ENCODE measurements around the gene IL17RD. TPM values are rescaled to one million over a fixed set of nuclear protein-coding genes. Genes with fewer than 3 reads are reported as not detected.
A peak's percentile ranks its signal among the peaks of the same experiment; 100 is the strongest.

The IL17RD gene
- total and polyA plus RNA-seq, 2 donors (not counting 1 experiment from before 2014, with no cell fraction given): 0.05 TPM; not detected in 1

- Mint-ChIP-seq H3K4me1 (peaks cover 2% of the 10 kb centered on the region), H3K9me3 (ENCODE audit: insufficient read depth) (no peaks in the 10 kb centered on the region), H3K27ac (no peak overlapping the region), H3K4me3 (no peak overlapping the region), H3K27me3 (peaks cover 23% of the 10 kb centered on the region)
- no peaks in the 10 kb centered on the region for H3K36me3 ChIP-seq (replicated peaks in 1 of 2; ENCODE audit: control extremely low read depth in 1 of 2, control insufficient read depth in 1 of 2, extremely low read depth in 1 of 2, insufficient read depth in 2 of 2, low read length in 1 of 2)
- no peak overlapping the region for H3K4me3 ChIP-seq (ENCODE audit: control extremely low read depth in 1 of 5, extremely low read depth in 1 of 5, insufficient read depth in 1 of 5, low read depth in 2 of 5, low read length in 4 of 5)
- H3K27me3 ChIP-seq (replicated peaks in 1 of 4; ENCODE audit: control extremely low read depth in 1 of 4, control insufficient read depth in 3 of 4, insufficient read depth in 4 of 4, low read length in 3 of 4): peaks cover 0 to under 1% (median 0%) of the 10 kb centered on the region in 4 experiments
- ChIA-PET POLR2A (no interaction called here), CTCF (no interaction called here)
- no peak overlapping the region for H3K27ac ChIP-seq (ENCODE audit: low read length in 2 of 2)
- H3K4me1 ChIP-seq (ENCODE audit: control insufficient read depth in 2 of 2, insufficient read depth in 2 of 2, low read length in 2 of 2): no peaks in the 10 kb centered on the region
- H3K9me3 ChIP-seq (ENCODE audit: control extremely low read depth in 1 of 3, control insufficient read depth in 2 of 3, insufficient read depth in 1 of 3, low read length in 2 of 3): no peaks in the 10 kb centered on the region
- no peak overlapping the region for H3K4me2 ChIP-seq (replicated peaks; ENCODE audit: low read depth, low read length, poor library complexity, severe bottlenecking)
- no peaks in the 10 kb centered on the region for H3K79me2 ChIP-seq (ENCODE audit: control insufficient read depth, insufficient read depth, low read length)
- DNase-seq: no peak
- no peak overlapping the region for H2AFZ ChIP-seq (ENCODE audit: insufficient read depth, low read depth, low read length, poor library complexity, severe bottlenecking)
- WGBS (ENCODE audit: insufficient coverage): no CpG with 5 or more reads among the region's 3 CpGs
- intact Hi-C loops (cut with micrococcal nuclease): no loop called here
- no peak for ATAC-seq (ENCODE audit: low read depth)
- no peak overlapping the region for H3K9ac ChIP-seq (ENCODE audit: low read length)
- TF ChIP-seq, protein P1, sequence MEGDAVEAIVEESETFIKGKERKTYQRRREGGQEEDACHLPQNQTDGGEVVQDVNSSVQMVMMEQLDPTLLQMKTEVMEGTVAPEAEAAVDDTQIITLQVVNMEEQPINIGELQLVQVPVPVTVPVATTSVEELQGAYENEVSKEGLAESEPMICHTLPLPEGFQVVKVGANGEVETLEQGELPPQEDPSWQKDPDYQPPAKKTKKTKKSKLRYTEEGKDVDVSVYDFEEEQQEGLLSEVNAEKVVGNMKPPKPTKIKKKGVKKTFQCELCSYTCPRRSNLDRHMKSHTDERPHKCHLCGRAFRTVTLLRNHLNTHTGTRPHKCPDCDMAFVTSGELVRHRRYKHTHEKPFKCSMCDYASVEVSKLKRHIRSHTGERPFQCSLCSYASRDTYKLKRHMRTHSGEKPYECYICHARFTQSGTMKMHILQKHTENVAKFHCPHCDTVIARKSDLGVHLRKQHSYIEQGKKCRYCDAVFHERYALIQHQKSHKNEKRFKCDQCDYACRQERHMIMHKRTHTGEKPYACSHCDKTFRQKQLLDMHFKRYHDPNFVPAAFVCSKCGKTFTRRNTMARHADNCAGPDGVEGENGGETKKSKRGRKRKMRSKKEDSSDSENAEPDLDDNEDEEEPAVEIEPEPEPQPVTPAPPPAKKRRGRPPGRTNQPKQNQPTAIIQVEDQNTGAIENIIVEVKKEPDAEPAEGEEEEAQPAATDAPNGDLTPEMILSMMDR (IDR thresholded peaks at IDR 0.05): no peak
- no peak for TF ChIP-seq EZH2 (IDR thresholded peaks at IDR 0.05; ENCODE audit: borderline replicate concordance, insufficient read depth, low read depth, low read length, poor library complexity, severe bottlenecking)
- H4K20me1 ChIP-seq (ENCODE audit: control insufficient read depth, insufficient read depth, low read length, poor library complexity, severe bottlenecking): no peaks in the 10 kb centered on the region
Observed at GRCh38 chr3:57116501-57116900, 48.7 kb downstream of the IL17RD start.

DNA sequence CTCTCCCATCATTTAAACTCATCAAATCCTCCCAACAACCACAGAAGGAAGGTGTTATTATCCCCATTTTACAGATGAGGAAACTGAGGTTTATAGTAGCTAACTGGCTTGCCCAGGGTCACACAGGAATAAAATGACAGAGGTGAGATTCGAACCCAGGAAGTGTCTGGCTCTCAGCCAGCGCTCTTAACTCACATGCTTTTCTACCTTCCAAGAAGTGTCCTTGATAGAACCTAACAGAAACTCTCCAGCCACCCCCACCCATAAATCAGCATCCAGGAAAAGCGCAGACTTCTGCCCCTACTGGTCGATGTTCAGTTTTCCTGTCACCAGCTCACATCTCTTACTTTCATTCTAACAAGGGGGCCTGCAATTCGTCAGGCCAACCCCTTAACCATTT lies 52.9 kb downstream of the IL17RD start:
- WGBS (ENCODE audit: insufficient coverage): 38% methylated on average over 3 of the region's 5 CpGs
- H3K9ac ChIP-seq (ENCODE audit: low read length): no peak overlapping the region
- H3K4me1 ChIP-seq (ENCODE audit: control insufficient read depth in 2 of 2, insufficient read depth in 2 of 2, low read length in 2 of 2): no peaks in the 10 kb centered on the region
- H3K4me1 Mint-ChIP-seq: peaks cover 2% of the 10 kb centered on the region
- H2AFZ ChIP-seq (ENCODE audit: insufficient read depth, low read depth, low read length, poor library complexity, severe bottlenecking): no peak overlapping the region
- no peak overlapping the region for H3K27ac ChIP-seq (ENCODE audit: low read length in 2 of 2)
- TF ChIP-seq EZH2 (IDR thresholded peaks at IDR 0.05; ENCODE audit: borderline replicate concordance, insufficient read depth, low read depth, low read length, poor library complexity, severe bottlenecking): no peak
- TF ChIP-seq, protein P1 (IDR thresholded peaks at IDR 0.05): peak; percentile 24
- ATAC-seq (ENCODE audit: low read depth): no peak
- peaks cover 24% of the 10 kb centered on the region for H3K27me3 Mint-ChIP-seq
- H3K36me3 ChIP-seq (replicated peaks in 1 of 2; ENCODE audit: control extremely low read depth in 1 of 2, control insufficient read depth in 1 of 2, extremely low read depth in 1 of 2, insufficient read depth in 2 of 2, low read length in 1 of 2): no peaks in the 10 kb centered on the region
- no peak overlapping the region for H3K4me3 Mint-ChIP-seq
- H3K27ac Mint-ChIP-seq: no peak overlapping the region
- ChIA-PET POLR2A (no interaction called here), CTCF (interaction anchor here (0.8 kb wide), 1 partner anchor 13 kb away, joined by 3 read pairs; no protein-coding TSS in a partner anchor)
- no peak overlapping the region for H3K4me2 ChIP-seq (replicated peaks; ENCODE audit: low read depth, low read length, poor library complexity, severe bottlenecking)
- H3K4me3 ChIP-seq (ENCODE audit: control extremely low read depth in 1 of 5, extremely low read depth in 1 of 5, insufficient read depth in 1 of 5, low read depth in 2 of 5, low read length in 4 of 5): no peak overlapping the region
- H3K27me3 ChIP-seq (replicated peaks in 1 of 4; ENCODE audit: control extremely low read depth in 1 of 4, control insufficient read depth in 3 of 4, insufficient read depth in 4 of 4, low read length in 3 of 4): peaks cover 0 to 7% (median 0%) of the 10 kb centered on the region in 4 experiments
- no peaks in the 10 kb centered on the region for H3K79me2 ChIP-seq (ENCODE audit: control insufficient read depth, insufficient read depth, low read length)
- no peaks in the 10 kb centered on the region for H4K20me1 ChIP-seq (ENCODE audit: control insufficient read depth, insufficient read depth, low read length, poor library complexity, severe bottlenecking)
- H3K9me3 ChIP-seq (ENCODE audit: control extremely low read depth in 1 of 3, control insufficient read depth in 2 of 3, insufficient read depth in 1 of 3, low read length in 2 of 3): no peaks in the 10 kb centered on the region
- intact Hi-C loops (cut with micrococcal nuclease): no loop called here
- no peaks in the 10 kb centered on the region for H3K9me3 Mint-ChIP-seq (ENCODE audit: insufficient read depth)
- DNase-seq: no peak

All from B cell (primary cell).